HUES64 (cell line): Measurements from ENCODE around the gene L1CAM.
"Not testable (repeated sequence)": the region's sequence is repeated elsewhere in the genome, so short reads cannot be mapped to it uniquely, and the experiment has no call there.

Experiments used
- H3K27ac ChIP-seq: 2 replicates; pipeline ENCODE4 v1.7.0; 2013; ENCODE audit warnings: low read depth, low read length, inconsistent platforms
- H3K27me3 ChIP-seq: 2 replicates; pipeline ENCODE4 v1.6.1; 2013; ENCODE audit warnings: mild to moderate bottlenecking, low read length; ENCODE audit not compliant: insufficient read depth
- H3K36me3 ChIP-seq: 2 replicates; pipeline ENCODE4 v1.6.1; 2013; ENCODE audit warnings: mild to moderate bottlenecking, low read length; ENCODE audit not compliant: insufficient read depth
- H3K4me1 ChIP-seq: 2 replicates; pipeline ENCODE4 v1.6.1; 2013; ENCODE audit warnings: mild to moderate bottlenecking, low read length, moderate library complexity; ENCODE audit not compliant: insufficient read depth
- H3K4me3 ChIP-seq: 2 replicates; pipeline ENCODE4 v1.5.1; 2013; ENCODE audit warnings: mild to moderate bottlenecking, low read length, moderate library complexity
- H3K9ac ChIP-seq: 2 replicates; pipeline ENCODE4 v1.6.1; 2013; ENCODE audit warnings: mild to moderate bottlenecking, low read depth, low read length
- H3K9me3 ChIP-seq: 2 replicates; pipeline ENCODE4 v1.6.1; 2013; ENCODE audit warnings: low read depth, low read length; ENCODE audit not compliant: insufficient read depth
- WGBS: fragments of 150-250, 120-280 bp; methylation state at CpG from one replicate; pipeline ENCODE4 v1.1.7; 2013; ENCODE audit warnings: missing lambda C conversion rate; 5-methylcytosine and 5-hydroxymethylcytosine counted together

The L1CAM gene

GRCh38 chrX:153820601-153821000 lies 65.4 kb downstream of the L1CAM start:
- Histone ChIP-seq H3K36me3 (no peaks in the 10 kb centered on the region), H3K9ac (no peak overlapping the region), H3K4me1 (peaks cover 12% of the 10 kb centered on the region), H3K27ac (no peak overlapping the region), H3K27me3 (no peaks in the 10 kb centered on the region), H3K9me3 (no peaks in the 10 kb centered on the region), H3K4me3 (no peak overlapping the region)
- WGBS = 84% methylated on average over 7 of the region's 7 CpGs

GRCh38 chrX:153819384-153820040 lies 66.5 kb downstream of the L1CAM start:
- H3K4me3 ChIP-seq = peak overlapping the region; percentile 52
- H3K4me1 ChIP-seq = peaks cover 7% of the 10 kb centered on the region; the same call in 1 of the 2 replicates

DNA sequence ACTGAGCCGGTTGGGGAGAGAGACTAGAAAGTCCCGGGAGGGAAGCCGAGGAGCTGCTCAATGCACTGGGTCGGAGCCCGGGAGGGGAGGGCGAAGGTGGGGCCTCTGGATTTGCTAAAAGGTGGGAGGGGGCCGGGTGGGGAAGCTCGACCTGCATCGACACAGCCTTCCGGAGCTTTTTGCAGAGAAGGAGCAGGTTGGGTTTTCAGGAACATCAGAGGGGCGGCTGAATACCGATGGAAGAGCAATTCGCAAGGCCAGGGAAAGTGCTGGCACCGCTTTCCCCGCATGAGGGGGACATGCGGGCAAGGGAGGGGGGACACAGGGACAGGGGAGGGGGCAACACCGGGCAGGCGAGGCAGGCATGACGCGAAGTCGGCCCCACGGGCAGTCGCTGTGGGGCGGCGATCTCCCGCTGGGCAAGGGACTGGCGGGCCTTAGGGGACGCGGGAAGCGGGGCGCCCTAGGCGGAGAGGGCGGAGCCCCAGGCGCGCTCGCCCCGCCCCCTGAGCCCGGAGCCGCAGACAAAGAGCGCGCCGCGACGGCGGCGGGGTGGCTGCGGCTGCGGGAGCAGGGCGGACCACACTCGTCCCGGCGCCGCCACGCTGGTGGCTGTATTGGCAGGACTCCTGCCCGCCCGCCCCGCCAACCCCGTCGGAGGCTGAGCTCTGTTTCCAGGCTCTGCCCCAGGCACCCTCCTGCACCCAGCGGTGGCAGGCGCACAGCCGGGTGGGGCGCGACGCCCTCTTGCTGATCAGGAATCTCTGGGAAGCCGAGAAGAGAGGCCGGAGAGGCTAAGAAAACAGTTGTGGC lies 67.2 kb downstream of the L1CAM start:
- H3K36me3 ChIP-seq = no peaks in the 10 kb centered on the region
- H3K4me1 ChIP-seq = peaks cover 7% of the 10 kb centered on the region; the same call in 1 of the 2 replicates
- peak overlapping the region; percentile 86 for H3K27ac ChIP-seq
- H3K9ac ChIP-seq = peak overlapping the region; percentile 79
- WGBS = 3% methylated on average over 67 of the region's 67 CpGs
- peak overlapping the region; percentile 52 for H3K4me3 ChIP-seq
- no peaks in the 10 kb centered on the region for H3K9me3 ChIP-seq
- H3K27me3 ChIP-seq = no peaks in the 10 kb centered on the region

More at GRCh38 chrX:153819384-153820040, 66.5 kb downstream of the L1CAM start:
- H3K36me3 ChIP-seq = no peaks in the 10 kb centered on the region
- 39% methylated on average over 17 of the region's 23 CpGs for WGBS
- H3K27me3 ChIP-seq = no peaks in the 10 kb centered on the region
- H3K27ac ChIP-seq = peak overlapping the region; percentile 86
- H3K9me3 ChIP-seq = no peaks in the 10 kb centered on the region
- H3K9ac ChIP-seq = peak overlapping the region; percentile 79

GRCh38 chrX:153818064-153818463 lies 67.9 kb downstream of the L1CAM start:
- not testable (repeated sequence) for H3K27me3 ChIP-seq, H3K9me3 ChIP-seq, H3K4me3 ChIP-seq, H3K9ac ChIP-seq, H3K36me3 ChIP-seq, H3K4me1 ChIP-seq, H3K27ac ChIP-seq
- 94% methylated on average over 8 of the region's 9 CpGs for WGBS

- Histone ChIP-seq H3K27me3 (no peaks in the 10 kb centered on the region), H3K36me3 (no peaks in the 10 kb centered on the region), H3K9ac (no peak overlapping the region), H3K27ac (no peak overlapping the region), H3K9me3 (no peaks in the 10 kb centered on the region), H3K4me3 (no peak overlapping the region), H3K4me1 (peaks cover 9% of the 10 kb centered on the region)
- 92% methylated on average over 23 of the region's 25 CpGs for WGBS
Measured at GRCh38 chrX:153816831-153817690, 68.9 kb downstream of the L1CAM start.

GRCh38 chrX:153814591-153815315 lies 71.2 kb downstream of the L1CAM start:
- WGBS = 91% methylated on average over 19 of the region's 19 CpGs
- peaks cover 2% of the 10 kb centered on the region; the same call in 1 of the 2 replicates for H3K4me1 ChIP-seq
- H3K9ac ChIP-seq = no peak overlapping the region
- H3K27ac ChIP-seq = no peak overlapping the region
- no peaks in the 10 kb centered on the region for H3K9me3 ChIP-seq
- no peak overlapping the region for H3K4me3 ChIP-seq
- no peaks in the 10 kb centered on the region for H3K36me3 ChIP-seq
- no peaks in the 10 kb centered on the region for H3K27me3 ChIP-seq

- no peak overlapping the region for H3K4me3 ChIP-seq
- peaks cover 2% of the 10 kb centered on the region; the same call in 1 of the 2 replicates for H3K4me1 ChIP-seq
- H3K9ac ChIP-seq = no peak overlapping the region
- no peaks in the 10 kb centered on the region for H3K36me3 ChIP-seq
- no peaks in the 10 kb centered on the region for H3K9me3 ChIP-seq
- H3K27ac ChIP-seq = no peak overlapping the region
- WGBS = 93% methylated on average over 5 of the region's 5 CpGs
- no peaks in the 10 kb centered on the region for H3K27me3 ChIP-seq
Measured at GRCh38 chrX:153813161-153813560, 72.8 kb downstream of the L1CAM start.

GRCh38 chrX:153812220-153812619 lies 73.8 kb downstream of the L1CAM start:
- no peak overlapping the region for H3K9ac ChIP-seq
- no peaks in the 10 kb centered on the region for H3K36me3 ChIP-seq
- H3K4me1 ChIP-seq = peaks cover 2% of the 10 kb centered on the region; the same call in 1 of the 2 replicates
- H3K27ac ChIP-seq = no peak overlapping the region
- WGBS = 55% methylated on average over 14 of the region's 14 CpGs
- H3K9me3 ChIP-seq = no peaks in the 10 kb centered on the region
- H3K27me3 ChIP-seq = no peaks in the 10 kb centered on the region
- H3K4me3 ChIP-seq = no peak overlapping the region
